ENCODE data around the gene CHMP5. TPM values are rescaled to one million over a fixed set of nuclear protein-coding genes. Genes with fewer than 3 reads are reported as not detected.
A peak's percentile ranks its signal among the peaks of the same experiment; 100 is the strongest.

CHMP5 gene
- total and polyA plus RNA-seq, 8 donors = 14.1 to 39.2 (median 18.7) TPM

DNA sequence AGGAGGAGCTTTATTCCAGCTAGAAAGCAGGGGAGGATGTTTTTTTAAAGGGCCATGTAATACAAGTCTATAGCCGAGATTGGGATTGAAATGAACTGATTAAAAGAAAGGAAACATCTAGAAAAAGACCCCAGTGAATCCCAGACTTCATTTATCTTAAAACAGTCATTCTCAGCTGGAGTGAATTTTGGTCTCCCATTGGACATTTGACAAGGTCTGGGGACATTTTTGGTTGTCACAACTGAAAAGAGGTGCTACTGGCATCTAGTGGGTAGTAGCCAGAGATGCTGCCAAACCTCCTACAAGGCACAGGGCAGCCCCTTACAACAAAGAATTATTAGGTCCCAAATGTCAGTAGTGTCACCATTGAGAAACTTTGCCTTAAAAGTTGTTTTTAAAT is 41.2 kb upstream of the CHMP5 start:
- intact Hi-C loops (cut with DNase I) = loop anchor here in 1 of 3 donors (5.0 to 10.0 kb wide), 2 partner anchors 59 to 141 kb away; partner anchors contain the start of gene B4GALT1
- H3K27me3 ChIP-seq = no peaks in the 10 kb centered on the region
- no peak for DNase-seq
- H3K27ac ChIP-seq = no peak overlapping the region
- H3K9me3 ChIP-seq = no peaks in the 10 kb centered on the region
- TF ChIP-seq, protein P1, sequence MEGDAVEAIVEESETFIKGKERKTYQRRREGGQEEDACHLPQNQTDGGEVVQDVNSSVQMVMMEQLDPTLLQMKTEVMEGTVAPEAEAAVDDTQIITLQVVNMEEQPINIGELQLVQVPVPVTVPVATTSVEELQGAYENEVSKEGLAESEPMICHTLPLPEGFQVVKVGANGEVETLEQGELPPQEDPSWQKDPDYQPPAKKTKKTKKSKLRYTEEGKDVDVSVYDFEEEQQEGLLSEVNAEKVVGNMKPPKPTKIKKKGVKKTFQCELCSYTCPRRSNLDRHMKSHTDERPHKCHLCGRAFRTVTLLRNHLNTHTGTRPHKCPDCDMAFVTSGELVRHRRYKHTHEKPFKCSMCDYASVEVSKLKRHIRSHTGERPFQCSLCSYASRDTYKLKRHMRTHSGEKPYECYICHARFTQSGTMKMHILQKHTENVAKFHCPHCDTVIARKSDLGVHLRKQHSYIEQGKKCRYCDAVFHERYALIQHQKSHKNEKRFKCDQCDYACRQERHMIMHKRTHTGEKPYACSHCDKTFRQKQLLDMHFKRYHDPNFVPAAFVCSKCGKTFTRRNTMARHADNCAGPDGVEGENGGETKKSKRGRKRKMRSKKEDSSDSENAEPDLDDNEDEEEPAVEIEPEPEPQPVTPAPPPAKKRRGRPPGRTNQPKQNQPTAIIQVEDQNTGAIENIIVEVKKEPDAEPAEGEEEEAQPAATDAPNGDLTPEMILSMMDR (IDR thresholded peaks at IDR 0.05) = no peak
- no peak for ATAC-seq
- H3K4me3 ChIP-seq = no peak overlapping the region
- FAIRE-seq = no peak
- no peaks in the 10 kb centered on the region for H3K36me3 ChIP-seq
- WGBS, 2 donors = 36 to 63% methylated on average over 1 of the region's 1 CpG
- H3K4me1 ChIP-seq = peaks cover 0 to 4% (median 0%) of the 10 kb centered on the region in 3 donors

DNA sequence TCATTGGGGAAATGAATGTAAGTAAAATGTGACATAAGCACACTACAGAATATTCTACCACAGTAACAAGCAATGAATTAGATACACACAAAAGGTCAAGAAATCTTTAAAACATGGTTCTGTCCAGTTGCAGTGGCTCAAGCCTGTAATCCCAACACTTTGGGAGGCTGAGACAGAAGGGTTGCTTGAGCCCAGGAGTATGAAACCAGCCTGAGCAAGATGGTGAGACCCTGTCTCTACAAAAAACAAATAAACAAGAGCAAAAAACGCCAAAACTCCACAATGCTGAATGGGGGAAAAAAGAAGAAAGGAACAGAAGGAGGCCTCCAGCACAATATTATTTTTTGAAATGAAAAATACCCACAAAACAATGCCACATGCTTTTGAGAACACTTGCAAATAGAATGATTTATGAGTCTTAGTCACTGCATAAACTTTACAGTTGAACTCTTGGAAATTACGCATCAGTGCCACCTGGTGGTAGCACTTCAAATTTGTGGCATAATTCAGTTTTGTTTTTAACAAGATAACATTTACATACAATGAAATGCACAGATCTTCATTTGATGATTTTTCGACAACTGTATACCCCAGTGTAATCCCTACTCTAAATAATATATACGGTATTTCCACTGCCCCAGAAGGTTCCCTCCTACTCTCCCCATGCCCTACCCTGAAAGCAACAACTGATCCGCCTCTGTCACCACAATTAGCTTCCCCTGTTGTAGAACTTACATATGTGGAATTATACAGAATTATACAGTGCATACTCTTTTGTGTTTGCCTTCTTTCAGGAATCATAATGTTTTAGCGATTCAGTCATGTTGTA is 39.3 kb upstream of the CHMP5 start:
- Histone ChIP-seq H3K9me3 (no peaks in the 10 kb centered on the region), H3K27ac (no peak overlapping the region), H3K4me3 (no peak overlapping the region), H3K27me3 (no peaks in the 10 kb centered on the region), H3K4me1 (peaks cover 0 to 11% (median 0%) of the 10 kb centered on the region in 3 donors), H3K36me3 (no peaks in the 10 kb centered on the region)
- peak; percentile 93 for FAIRE-seq
- peak; percentile 47 to 75 (median 70) for ATAC-seq
- intact Hi-C loops (cut with DNase I) = loop anchor here in 2 of 3 donors (5.0 to 10.0 kb wide), 2 partner anchors 61 to 143 kb away; partner anchors contain the start of gene B4GALT1 (in 1 of the 2)
- TF ChIP-seq, protein P1 (IDR thresholded peaks at IDR 0.05) = peak; percentile 41 to 65 (median 61)
- peak in 3 of 6 donors; percentile 41 to 74 (median 42) for DNase-seq
- WGBS, 2 donors = 18 to 20% methylated on average over 6 of the region's 6 CpGs

DNA sequence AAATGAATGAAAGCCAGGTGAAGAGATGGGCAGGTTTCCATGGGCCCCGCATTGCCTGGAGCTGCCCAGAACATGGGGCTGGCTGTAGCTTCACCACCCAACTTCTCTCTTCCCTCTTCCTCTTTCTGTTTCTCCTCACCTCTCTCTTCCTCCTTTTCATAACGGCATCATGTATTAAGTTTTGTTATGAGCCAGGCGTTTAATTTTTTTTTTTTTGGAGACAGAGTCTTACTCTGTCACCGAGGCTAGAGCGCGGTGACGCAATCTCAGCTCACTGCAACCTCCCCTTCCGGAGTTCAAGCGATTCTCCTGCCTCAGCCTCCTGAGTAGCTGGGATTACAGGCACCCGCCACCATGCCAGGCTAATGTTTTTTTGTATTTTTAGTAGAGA is 37.8 kb upstream of the CHMP5 start:
- FAIRE-seq (no peak), DNase-seq (no peak), ATAC-seq (peak in 2 of 4 donors; percentile 17 to 31)
- Histone ChIP-seq H3K4me3 (no peak overlapping the region), H3K36me3 (no peaks in the 10 kb centered on the region), H3K9me3 (no peaks in the 10 kb centered on the region), H3K4me1 (peaks cover 0 to 11% (median 0%) of the 10 kb centered on the region in 3 donors), H3K27ac (peak overlapping the region in 1 of 4 donors; percentile 28), H3K27me3 (no peaks in the 10 kb centered on the region)
- TF ChIP-seq, protein P1 (IDR thresholded peaks at IDR 0.05) = no peak
- intact Hi-C loops (cut with DNase I) = loop anchor here in 2 of 3 donors (5.0 to 10.0 kb wide), 2 partner anchors 62 to 145 kb away; partner anchors contain the start of gene B4GALT1 (in 1 of the 2)
- 75 to 85% methylated on average over 10 of the region's 10 CpGs for WGBS, 2 donors

DNA sequence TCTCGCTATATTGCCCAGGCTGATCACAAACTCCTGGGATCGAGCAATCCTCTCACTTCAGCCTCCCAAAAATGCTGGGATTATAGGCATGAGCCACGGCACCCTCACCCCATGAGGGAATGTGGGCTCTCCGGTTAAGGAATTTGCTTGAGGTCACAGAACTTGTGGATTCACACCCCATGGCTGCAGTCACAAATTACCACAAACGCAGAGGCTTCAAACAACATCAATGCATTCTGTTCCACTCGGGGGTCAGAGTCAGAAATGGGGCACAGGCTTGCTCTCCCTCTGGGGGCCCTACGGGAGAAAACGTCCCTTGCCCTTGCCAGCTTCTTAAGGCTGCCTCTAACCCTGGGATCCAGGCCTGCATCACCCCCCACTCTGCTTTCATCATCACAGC is 37.1 kb upstream of the CHMP5 start:
- ATAC-seq (no peak), FAIRE-seq (no peak), DNase-seq (no peak)
- Histone ChIP-seq H3K9me3 (no peaks in the 10 kb centered on the region), H3K4me3 (no peak overlapping the region), H3K4me1 (peaks cover 0 to 11% (median 0%) of the 10 kb centered on the region in 3 donors), H3K36me3 (no peaks in the 10 kb centered on the region), H3K27me3 (no peaks in the 10 kb centered on the region), H3K27ac (no peak overlapping the region)
- 67 to 77% methylated on average over 8 of the region's 8 CpGs for WGBS, 2 donors
- intact Hi-C loops (cut with DNase I) = loop anchor here in 2 of 3 donors (5.0 to 10.0 kb wide), 2 partner anchors 63 to 145 kb away; partner anchors contain the start of gene B4GALT1 (in 1 of the 2)
- TF ChIP-seq, protein P1 (IDR thresholded peaks at IDR 0.05) = no peak
